Measurements from ENCODE around the gene INO80E.
"Not testable (repeated sequence)": the region's sequence is repeated elsewhere in the genome, so short reads cannot be mapped to it uniquely, and the experiment has no call there.

The INO80E gene

DNA sequence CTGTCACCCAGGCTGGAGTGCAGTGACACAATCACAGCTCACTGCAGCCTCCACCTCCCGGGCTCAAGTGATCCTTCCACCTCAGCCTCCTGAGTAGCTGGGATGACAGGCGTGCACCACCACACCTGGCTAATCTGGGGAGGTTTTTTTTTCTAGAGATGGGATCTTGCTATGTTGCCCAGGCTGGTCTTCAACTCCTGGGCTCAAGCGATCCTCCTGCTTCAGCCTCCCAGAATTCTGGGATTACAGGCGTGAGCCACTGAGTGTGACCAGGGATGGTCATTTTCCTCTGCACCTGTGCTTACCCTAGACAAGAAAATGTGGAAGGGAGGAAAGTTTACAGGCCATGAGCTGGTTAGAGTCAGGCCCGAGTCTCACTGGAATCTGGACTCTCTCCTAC, 44.6 kb downstream of the INO80E start:
- H3K4me3 ChIP-seq (ENCODE audit: low read length in 2 of 2); H3K4me1 ChIP-seq (ENCODE audit: control insufficient read depth, insufficient read depth, low read length); H3K9ac ChIP-seq (ENCODE audit: low read length in 2 of 2); H3K27ac ChIP-seq (ENCODE audit: low read length); H3K36me3 ChIP-seq (ENCODE audit: control insufficient read depth in 2 of 2, insufficient read depth in 2 of 2, low read length in 2 of 2); H3K27me3 ChIP-seq (ENCODE audit: control insufficient read depth in 1 of 2, insufficient read depth in 2 of 2, low read length in 2 of 2); H3K9me3 ChIP-seq (ENCODE audit: control insufficient read depth in 2 of 2, low read length in 2 of 2): not testable (repeated sequence)

DNA sequence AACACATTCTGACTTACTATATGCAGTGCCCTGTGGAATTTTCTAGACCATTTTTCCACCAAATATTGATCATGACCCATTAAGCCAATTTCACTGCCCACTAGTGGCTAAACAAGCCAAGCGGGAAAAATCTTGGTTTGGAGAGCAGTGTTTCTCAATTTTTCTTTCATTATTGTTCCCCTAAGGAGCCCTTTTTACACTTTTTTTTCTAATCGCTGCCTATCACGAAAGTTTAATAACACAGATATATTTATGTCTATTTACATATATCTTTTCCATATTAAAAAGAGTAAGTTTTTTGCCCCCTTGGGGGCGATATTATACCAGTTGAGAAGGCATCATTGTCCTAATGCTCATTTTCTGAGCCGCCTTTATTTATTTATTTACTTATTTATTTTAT, 45.8 kb downstream of the INO80E start:
- Histone ChIP-seq H3K9me3 (ENCODE audit: control insufficient read depth in 2 of 2, low read length in 2 of 2) (no peaks in the 10 kb centered on the region), H3K27me3 (ENCODE audit: control insufficient read depth in 1 of 2, insufficient read depth in 2 of 2, low read length in 2 of 2) (peaks cover 0 to 6% of the 10 kb centered on the region in 2 donors), H3K36me3 (ENCODE audit: control insufficient read depth in 2 of 2, insufficient read depth in 2 of 2, low read length in 2 of 2) (no peaks in the 10 kb centered on the region), H3K4me1 (ENCODE audit: control insufficient read depth, insufficient read depth, low read length) (no peaks in the 10 kb centered on the region), H3K9ac (ENCODE audit: low read length in 2 of 2) (no peak overlapping the region), H3K4me3 (ENCODE audit: low read length in 2 of 2) (no peak overlapping the region), H3K27ac (ENCODE audit: low read length) (no peak overlapping the region)

DNA sequence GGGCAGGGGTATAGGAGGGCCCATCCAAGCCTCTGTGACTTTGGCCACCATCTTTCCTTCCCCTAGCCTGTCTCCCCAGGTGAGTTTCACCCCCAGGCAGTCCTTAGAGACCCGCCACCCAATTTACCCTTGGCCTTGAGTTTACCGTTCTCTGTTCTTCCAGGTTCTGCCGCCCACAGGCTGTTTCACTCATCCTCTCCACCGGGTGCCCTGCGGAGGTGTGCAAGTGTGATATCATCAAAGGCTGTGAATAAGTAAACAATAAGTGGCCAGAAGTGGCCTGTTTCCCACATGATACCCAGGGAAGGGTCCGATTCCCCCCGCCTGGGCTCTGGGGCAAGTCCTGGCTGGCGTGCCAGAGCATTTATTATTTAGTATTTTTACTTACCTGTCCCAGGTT, 50.1 kb downstream of the INO80E start:
- H3K9me3 ChIP-seq (ENCODE audit: control insufficient read depth in 2 of 2, low read length in 2 of 2): no peaks in the 10 kb centered on the region
- H3K27me3 ChIP-seq (ENCODE audit: control insufficient read depth in 1 of 2, insufficient read depth in 2 of 2, low read length in 2 of 2): peaks cover 0 to 4% of the 10 kb centered on the region in 2 donors
- H3K27ac ChIP-seq (ENCODE audit: low read length): no peak overlapping the region
- H3K9ac ChIP-seq (ENCODE audit: low read length in 2 of 2): no peak overlapping the region
- no peaks in the 10 kb centered on the region for H3K36me3 ChIP-seq (ENCODE audit: control insufficient read depth in 2 of 2, insufficient read depth in 2 of 2, low read length in 2 of 2)
- no peak overlapping the region for H3K4me3 ChIP-seq (ENCODE audit: low read length in 2 of 2)
- no peaks in the 10 kb centered on the region for H3K4me1 ChIP-seq (ENCODE audit: control insufficient read depth, insufficient read depth, low read length)

DNA sequence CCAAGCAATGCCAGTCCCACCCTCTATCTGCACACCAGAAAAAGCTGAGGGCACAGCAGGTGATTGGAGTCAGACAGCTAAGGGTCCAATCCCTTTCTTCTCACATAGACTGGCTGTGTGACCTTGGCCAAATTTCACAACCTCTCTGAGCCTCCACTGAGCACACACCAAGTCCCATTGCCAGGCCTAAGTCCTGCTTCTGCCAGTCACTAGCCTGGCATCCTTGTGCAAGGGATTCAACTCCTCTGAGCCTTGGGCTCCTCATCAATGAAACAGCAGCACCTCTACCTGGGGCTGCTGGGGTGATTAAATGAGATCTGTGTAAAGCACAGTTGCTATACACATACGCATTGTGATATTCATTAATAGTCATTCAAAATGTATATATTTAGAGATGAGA, 50.5 kb downstream of the INO80E start:
- Histone ChIP-seq H3K27me3 (ENCODE audit: control insufficient read depth in 1 of 2, insufficient read depth in 2 of 2, low read length in 2 of 2) (peaks cover 0 to 4% of the 10 kb centered on the region in 2 donors), H3K4me3 (ENCODE audit: low read length in 2 of 2) (no peak overlapping the region), H3K9me3 (ENCODE audit: control insufficient read depth in 2 of 2, low read length in 2 of 2) (no peaks in the 10 kb centered on the region), H3K9ac (ENCODE audit: low read length in 2 of 2) (no peak overlapping the region), H3K27ac (ENCODE audit: low read length) (no peak overlapping the region), H3K4me1 (ENCODE audit: control insufficient read depth, insufficient read depth, low read length) (no peaks in the 10 kb centered on the region), H3K36me3 (ENCODE audit: control insufficient read depth in 2 of 2, insufficient read depth in 2 of 2, low read length in 2 of 2) (no peaks in the 10 kb centered on the region)

DNA sequence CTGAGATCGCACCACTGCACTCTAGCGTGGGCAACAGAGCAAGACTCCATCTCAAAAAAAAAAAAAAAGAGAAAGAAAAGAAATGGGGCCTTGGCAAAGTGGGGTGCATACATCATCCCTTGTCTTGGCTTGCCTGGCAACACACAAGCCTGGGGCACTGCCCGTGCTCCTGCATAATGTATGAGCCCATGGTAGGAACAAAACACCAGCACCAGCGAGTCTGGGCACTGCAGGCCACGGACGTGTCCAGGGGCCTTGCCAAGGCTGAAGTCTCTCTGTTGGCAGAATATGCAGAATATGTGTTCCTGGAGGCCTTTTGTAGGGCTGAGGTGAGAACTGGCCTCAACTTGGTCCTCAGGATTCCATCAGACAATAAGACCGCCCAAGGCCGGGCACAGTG, 53.8 kb downstream of the INO80E start:
- H3K4me1 ChIP-seq (ENCODE audit: control insufficient read depth, insufficient read depth, low read length): peaks cover 9% of the 10 kb centered on the region
- no peaks in the 10 kb centered on the region for H3K36me3 ChIP-seq (ENCODE audit: control insufficient read depth in 2 of 2, insufficient read depth in 2 of 2, low read length in 2 of 2)
- no peak overlapping the region for H3K9ac ChIP-seq (ENCODE audit: low read length in 2 of 2)
- H3K27ac ChIP-seq (ENCODE audit: low read length): no peak overlapping the region
- no peaks in the 10 kb centered on the region for H3K27me3 ChIP-seq (ENCODE audit: control insufficient read depth in 1 of 2, insufficient read depth in 2 of 2, low read length in 2 of 2)
- H3K9me3 ChIP-seq (ENCODE audit: control insufficient read depth in 2 of 2, low read length in 2 of 2): no peaks in the 10 kb centered on the region
- H3K4me3 ChIP-seq (ENCODE audit: low read length in 2 of 2): no peak overlapping the region

DNA sequence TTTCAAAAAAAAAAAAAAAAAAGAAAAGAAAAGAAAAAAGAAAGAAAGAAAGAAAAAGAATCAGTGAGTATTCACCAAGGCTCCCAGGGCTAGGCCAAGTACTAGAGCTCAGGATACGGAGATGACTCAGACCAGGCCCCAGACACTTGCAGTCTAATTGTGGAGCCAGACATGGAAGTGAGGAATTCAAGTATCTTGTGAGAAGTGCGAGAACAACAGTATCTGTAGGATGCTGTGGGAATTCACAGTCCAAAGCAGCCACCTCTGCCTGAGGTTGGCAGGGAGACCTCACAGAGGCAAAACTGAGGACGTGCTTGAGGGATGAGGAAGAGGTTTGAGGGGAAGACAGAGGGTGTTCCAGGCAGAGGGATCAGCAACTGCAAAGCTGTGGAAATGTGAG, 55.5 kb downstream of the INO80E start:
- H3K4me1 ChIP-seq (ENCODE audit: control insufficient read depth, insufficient read depth, low read length): peaks cover 9% of the 10 kb centered on the region
- no peaks in the 10 kb centered on the region for H3K36me3 ChIP-seq (ENCODE audit: control insufficient read depth in 2 of 2, insufficient read depth in 2 of 2, low read length in 2 of 2)
- H3K27me3 ChIP-seq (ENCODE audit: control insufficient read depth in 1 of 2, insufficient read depth in 2 of 2, low read length in 2 of 2): no peaks in the 10 kb centered on the region
- no peaks in the 10 kb centered on the region for H3K9me3 ChIP-seq (ENCODE audit: control insufficient read depth in 2 of 2, low read length in 2 of 2)
- H3K27ac ChIP-seq (ENCODE audit: low read length): no peak overlapping the region
- H3K4me3 ChIP-seq (ENCODE audit: low read length in 2 of 2): no peak overlapping the region
- no peak overlapping the region for H3K9ac ChIP-seq (ENCODE audit: low read length in 2 of 2)

DNA sequence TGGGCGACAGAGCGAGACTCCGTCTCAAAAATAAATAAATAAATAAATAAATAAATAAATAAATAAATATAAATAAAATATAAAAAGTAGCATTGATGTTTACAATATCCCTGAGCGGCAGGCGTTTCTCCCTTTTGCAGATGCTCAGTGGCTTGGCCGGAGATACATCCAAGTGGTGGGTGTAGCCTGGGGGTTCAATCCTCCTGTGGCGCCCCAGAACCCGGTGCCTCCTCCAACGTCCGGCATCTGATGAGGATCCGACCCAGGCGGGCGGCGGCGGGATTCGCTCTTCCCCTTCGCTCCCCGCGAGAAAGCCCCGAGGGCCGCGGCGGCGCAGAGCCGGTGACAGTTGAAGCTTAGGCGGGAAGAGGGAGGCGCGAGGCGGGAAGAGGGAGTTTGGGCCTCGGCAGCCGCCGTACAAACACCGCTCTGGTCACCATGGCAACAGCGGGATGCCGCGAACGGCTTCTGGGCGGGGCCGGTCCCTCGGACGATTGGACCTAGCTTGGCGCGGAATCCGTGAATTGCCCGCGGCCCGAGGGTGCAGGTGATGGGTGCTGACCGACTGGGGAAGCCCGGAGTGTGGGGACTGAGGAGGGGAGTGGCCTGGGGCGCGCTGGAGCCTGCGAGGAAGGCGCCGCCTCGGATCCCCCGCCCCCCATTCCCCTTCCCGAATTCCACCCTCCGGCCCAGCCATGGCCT, 56.8 kb downstream of the INO80E start:
- Histone ChIP-seq H3K9me3 (ENCODE audit: control insufficient read depth in 2 of 2, low read length in 2 of 2) (no peaks in the 10 kb centered on the region), H3K27me3 (ENCODE audit: control insufficient read depth in 1 of 2, insufficient read depth in 2 of 2, low read length in 2 of 2) (no peaks in the 10 kb centered on the region), H3K4me1 (ENCODE audit: control insufficient read depth, insufficient read depth, low read length) (peaks cover 9% of the 10 kb centered on the region), H3K36me3 (ENCODE audit: control insufficient read depth in 2 of 2, insufficient read depth in 2 of 2, low read length in 2 of 2) (no peaks in the 10 kb centered on the region), H3K9ac (ENCODE audit: low read length in 2 of 2) (peak overlapping the region; percentile 52 to 66), H3K27ac (ENCODE audit: low read length) (no peak overlapping the region), H3K4me3 (ENCODE audit: low read length in 2 of 2) (peak overlapping the region; percentile 83 to 87)

DNA sequence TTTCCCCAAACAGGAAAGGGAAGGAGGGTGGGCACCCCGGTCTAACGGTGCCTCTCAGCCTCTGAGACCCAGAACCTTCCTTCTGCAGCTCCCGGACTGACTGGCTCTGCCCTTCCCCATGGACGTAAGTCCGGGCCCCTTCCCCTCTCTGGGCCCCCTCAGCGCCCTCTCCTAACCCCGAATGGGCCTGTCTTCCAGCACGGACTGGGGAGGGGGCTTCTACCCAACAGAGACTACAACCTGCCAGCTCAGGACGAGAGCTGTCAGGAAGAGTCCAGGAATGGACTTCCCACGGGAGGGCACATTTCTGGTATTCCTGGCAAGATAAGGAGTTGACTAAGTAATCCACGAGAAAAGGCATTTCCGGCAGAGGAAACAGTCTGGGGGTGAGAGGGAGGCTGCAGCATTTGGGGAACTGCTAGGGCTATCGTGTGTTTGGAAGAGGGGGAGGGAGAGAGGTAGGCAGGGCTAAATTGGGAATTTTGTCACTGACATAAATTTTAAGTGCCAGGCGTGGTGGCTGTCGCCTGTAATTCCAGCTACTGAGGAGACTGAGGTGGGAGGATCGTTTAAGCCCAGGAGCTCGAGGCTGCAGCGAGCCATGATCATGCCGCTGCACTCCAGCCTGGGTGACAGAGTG, 57.5 kb downstream of the INO80E start:
- Histone ChIP-seq H3K4me1 (ENCODE audit: control insufficient read depth, insufficient read depth, low read length) (peaks cover 9% of the 10 kb centered on the region), H3K36me3 (ENCODE audit: control insufficient read depth in 2 of 2, insufficient read depth in 2 of 2, low read length in 2 of 2) (no peaks in the 10 kb centered on the region), H3K27me3 (ENCODE audit: control insufficient read depth in 1 of 2, insufficient read depth in 2 of 2, low read length in 2 of 2) (no peaks in the 10 kb centered on the region), H3K9ac (ENCODE audit: low read length in 2 of 2) (peak overlapping the region; percentile 52 to 66), H3K4me3 (ENCODE audit: low read length in 2 of 2) (peak overlapping the region; percentile 83 to 87), H3K27ac (ENCODE audit: low read length) (no peak overlapping the region), H3K9me3 (ENCODE audit: control insufficient read depth in 2 of 2, low read length in 2 of 2) (no peaks in the 10 kb centered on the region)

DNA sequence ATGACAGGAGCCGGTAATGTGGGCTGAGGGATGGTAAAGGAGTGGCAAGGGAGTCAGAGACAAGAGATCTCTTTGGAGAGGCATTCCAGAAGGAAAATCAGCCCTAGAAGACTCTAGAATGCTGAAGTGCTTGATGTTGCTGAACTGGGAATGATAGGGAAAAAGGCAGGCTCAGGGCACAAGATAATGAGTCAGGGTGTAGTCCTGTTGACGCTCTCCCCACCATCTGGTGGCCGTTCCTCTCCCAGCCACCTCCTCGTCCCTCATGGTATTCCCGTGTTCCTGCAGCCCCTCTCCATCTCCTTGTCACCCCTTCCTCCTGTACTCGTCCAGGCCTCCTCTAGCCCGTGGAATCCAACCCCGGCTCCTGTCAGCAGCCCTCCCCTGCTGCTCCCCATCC, 58.4 kb downstream of the INO80E start:
- no peak overlapping the region for H3K27ac ChIP-seq (ENCODE audit: low read length)
- H3K36me3 ChIP-seq (ENCODE audit: control insufficient read depth in 2 of 2, insufficient read depth in 2 of 2, low read length in 2 of 2): no peaks in the 10 kb centered on the region

DNA sequence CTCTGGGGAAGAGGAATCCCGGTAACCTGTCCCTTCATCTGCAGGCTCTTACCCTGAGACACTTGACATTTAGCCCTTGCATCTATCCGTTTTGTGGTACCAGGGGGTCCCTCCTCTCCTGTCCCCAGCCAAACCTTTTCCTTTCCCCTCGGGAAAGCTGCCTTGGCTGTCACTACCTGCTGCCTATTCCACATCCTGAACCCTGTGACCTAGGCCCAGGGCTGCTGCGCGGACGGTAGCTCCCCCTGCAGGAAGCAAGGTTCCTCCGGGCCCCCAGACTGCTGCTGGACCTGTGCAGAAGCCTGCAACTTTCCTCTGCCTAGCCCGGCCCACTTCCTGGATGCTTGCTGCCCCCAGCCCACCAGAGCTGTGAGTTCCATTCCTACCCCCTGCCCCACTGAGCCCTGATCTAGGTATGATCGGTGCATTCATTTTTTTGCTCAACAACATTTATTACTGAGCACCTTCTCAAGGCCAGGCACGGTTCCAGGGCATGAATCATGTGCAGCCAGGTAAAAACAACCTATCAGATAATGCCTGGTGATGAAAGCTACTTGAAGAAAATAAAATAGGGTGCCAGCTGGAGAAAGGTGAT, 59.0 kb downstream of the INO80E start:
- peaks cover 11% of the 10 kb centered on the region for H3K4me1 ChIP-seq (ENCODE audit: control insufficient read depth, insufficient read depth, low read length)
- no peaks in the 10 kb centered on the region for H3K9me3 ChIP-seq (ENCODE audit: control insufficient read depth in 2 of 2, low read length in 2 of 2)
- H3K27me3 ChIP-seq (ENCODE audit: control insufficient read depth in 1 of 2, insufficient read depth in 2 of 2, low read length in 2 of 2): no peaks in the 10 kb centered on the region
- no peaks in the 10 kb centered on the region for H3K36me3 ChIP-seq (ENCODE audit: control insufficient read depth in 2 of 2, insufficient read depth in 2 of 2, low read length in 2 of 2)
- H3K9ac ChIP-seq (ENCODE audit: low read length in 2 of 2): no peak overlapping the region
- no peak overlapping the region for H3K27ac ChIP-seq (ENCODE audit: low read length)
- no peak overlapping the region for H3K4me3 ChIP-seq (ENCODE audit: low read length in 2 of 2)

More for the DNA sequence above, 58.4 kb downstream of the INO80E start:
- no peaks in the 10 kb centered on the region for H3K9me3 ChIP-seq (ENCODE audit: control insufficient read depth in 2 of 2, low read length in 2 of 2)
- H3K9ac ChIP-seq (ENCODE audit: low read length in 2 of 2): no peak overlapping the region
- H3K27me3 ChIP-seq (ENCODE audit: control insufficient read depth in 1 of 2, insufficient read depth in 2 of 2, low read length in 2 of 2): no peaks in the 10 kb centered on the region
- no peak overlapping the region for H3K4me3 ChIP-seq (ENCODE audit: low read length in 2 of 2)
- peaks cover 9% of the 10 kb centered on the region for H3K4me1 ChIP-seq (ENCODE audit: control insufficient read depth, insufficient read depth, low read length)
